Fibroblast of the conjunctiva (primary cell): ENCODE data around the gene PRKAR2A.
A peak's percentile ranks its signal among the peaks of the same experiment; 100 is the strongest.
"Not testable (repeated sequence)": the region's sequence is repeated elsewhere in the genome, so short reads cannot be mapped to it uniquely, and the experiment has no call there.

Source experiments
- DNase-seq: peaks from one replicate; pipeline ENCODE4 v3.0.0-alpha.2; 2010; ENCODE audit warnings: low read depth

PRKAR2A gene

DNA sequence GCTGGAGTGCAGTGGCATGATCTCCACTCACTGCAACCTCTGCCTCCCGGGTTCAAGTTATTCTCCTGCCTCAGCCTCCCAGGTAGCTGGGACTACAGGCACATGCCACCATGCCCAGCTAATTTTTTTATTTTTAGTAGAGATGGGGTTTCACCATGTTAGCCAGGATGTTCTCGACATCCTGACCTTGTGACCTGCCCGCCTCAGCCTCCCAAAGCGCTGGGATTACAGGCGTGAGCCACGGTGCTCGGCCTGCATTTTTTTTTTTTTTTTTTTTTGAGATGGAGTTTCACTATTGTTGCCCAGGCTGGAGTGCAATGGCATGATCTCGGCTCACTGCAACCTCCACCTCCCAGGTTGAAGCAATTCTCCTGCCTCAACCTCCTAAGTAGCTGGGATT is 69.1 kb downstream of the PRKAR2A start:
- not testable (repeated sequence) for DNase-seq

- DNase-seq: no peak
These were observed 70.8 kb downstream of the PRKAR2A start for GRCh38 chr3:48776854-48777253.

GRCh38 chr3:48770192-48770502 is 77.5 kb downstream of the PRKAR2A start:
- no peak for DNase-seq

DNA sequence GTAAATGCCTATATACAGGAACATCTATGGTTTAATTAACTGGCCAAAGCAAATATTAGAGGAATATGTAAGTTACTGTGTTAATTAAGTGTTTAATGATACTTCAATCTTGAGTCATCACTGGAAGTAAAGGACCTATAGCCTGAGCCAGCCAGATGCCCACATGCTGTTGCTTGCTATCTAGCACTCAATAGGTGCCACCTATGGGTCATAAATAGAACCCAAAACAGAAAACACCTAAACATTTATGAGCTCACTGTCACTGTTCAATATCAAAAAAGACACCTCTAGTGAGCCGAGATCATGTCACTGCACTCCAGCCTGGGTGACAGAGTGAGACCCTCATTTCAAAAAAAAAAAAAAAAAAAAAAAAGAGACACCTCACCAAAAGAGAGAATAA is 82.3 kb downstream of the PRKAR2A start:
- no peak for DNase-seq

DNA sequence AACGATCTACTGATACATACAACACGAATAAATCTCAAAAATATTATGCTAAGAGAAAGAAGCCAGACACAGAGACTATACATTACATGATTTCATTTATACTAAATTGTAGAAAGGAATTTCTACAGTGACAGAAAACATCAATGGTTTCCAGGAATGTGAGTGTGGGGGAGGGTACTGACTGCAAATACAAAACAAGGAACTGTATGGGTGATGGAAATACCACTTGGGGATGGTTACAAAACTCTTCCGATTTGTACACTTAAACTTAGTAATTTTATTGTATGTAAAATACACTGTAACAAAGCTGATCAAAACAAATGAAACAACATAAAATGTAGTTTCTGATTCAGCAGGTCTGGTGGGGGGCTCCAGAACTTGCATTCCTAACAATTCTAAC is 84.9 kb downstream of the PRKAR2A start:
- DNase-seq: no peak

- not testable (repeated sequence) for DNase-seq
These were observed 87.6 kb downstream of the PRKAR2A start for GRCh38 chr3:48759991-48760540.

- DNase-seq: not testable (repeated sequence)
These were observed 88.1 kb downstream of the PRKAR2A start for GRCh38 chr3:48759531-48759930.

DNA sequence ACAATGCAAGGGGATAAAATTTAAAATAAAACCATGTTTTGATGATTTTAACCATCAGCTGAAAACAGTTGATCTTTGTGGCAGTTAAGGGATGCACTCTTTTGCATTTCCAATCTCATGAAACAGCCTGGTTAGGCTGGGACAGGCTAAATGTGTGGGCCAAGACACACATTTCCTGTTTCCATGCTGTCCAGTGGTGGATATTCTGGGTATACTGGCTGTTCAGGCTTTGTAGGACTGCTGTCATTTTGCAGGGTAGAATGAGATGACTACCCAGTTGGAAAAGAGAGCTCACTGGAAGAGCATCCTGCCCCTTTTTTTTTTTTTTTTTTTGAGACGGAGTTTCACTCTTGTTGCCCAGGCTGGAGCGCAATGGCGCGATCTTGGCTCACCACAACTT is 88.6 kb downstream of the PRKAR2A start:
- DNase-seq: no peak

DNA sequence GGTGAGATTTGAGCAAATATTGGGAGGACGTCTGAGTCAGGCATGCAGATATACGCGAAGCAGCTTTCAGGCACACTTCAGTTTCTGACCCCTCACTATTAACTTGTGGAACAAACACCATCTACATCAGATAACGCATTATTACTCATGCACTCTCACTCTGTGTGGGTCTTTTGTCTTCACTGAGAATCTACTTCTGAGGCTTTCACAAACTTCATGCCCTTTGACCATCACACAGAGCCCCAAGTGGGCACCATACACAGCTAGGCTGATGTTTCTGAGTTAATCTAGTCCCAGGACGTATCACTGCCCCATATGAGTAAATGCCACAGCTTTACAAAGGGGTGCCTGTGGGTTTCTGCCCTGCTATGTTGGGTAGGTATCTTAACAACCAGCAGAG is 91.0 kb downstream of the PRKAR2A start:
- no peak for DNase-seq

DNA sequence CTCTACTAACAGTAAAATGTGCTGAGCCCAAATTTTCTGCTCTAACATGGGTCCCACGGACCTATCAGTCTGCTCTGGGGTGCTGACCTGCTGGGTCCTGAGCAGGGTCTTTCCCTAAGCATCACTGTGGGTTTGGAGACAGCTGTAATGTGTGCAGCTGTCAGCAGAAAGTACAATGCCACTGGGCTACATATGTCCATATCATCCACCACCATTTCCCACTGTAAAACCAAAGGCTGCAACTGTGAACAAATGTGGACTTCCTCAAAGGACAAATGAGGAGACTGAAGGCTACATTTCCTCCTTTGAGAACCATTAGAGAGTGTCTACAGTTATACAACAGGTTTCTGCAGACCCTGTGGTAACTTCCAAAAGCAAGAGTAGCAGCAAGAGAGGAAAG is 96.8 kb downstream of the PRKAR2A start:
- no peak for DNase-seq

DNA sequence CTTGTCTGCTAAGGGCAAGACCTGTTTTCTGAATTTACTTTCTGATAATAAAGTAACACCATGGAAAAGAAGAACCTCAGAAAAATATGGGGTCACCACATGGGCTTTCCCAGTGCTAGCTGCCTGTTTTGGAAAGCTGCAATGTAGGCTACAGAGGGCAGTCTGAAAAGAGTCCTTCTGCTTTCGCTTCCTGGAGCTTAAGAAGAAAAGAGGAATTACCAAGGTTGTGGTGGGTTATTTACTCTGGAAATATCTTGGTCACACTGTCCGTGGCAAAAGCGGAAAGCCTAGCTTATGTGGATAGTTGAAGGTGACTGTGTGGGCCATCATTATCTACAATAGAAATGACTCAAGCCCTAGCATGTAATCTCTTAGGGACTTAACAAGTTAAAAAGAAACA is 98.9 kb downstream of the PRKAR2A start:
- DNase-seq: no peak

- DNase-seq: no peak
These were observed 100.0 kb downstream of the PRKAR2A start for GRCh38 chr3:48747706-48748105.

GRCh38 chr3:48747015-48747615 is 100.6 kb downstream of the PRKAR2A start:
- no peak for DNase-seq

- DNase-seq: no peak
These were observed 103.9 kb downstream of the PRKAR2A start for GRCh38 chr3:48743773-48744172.

DNA sequence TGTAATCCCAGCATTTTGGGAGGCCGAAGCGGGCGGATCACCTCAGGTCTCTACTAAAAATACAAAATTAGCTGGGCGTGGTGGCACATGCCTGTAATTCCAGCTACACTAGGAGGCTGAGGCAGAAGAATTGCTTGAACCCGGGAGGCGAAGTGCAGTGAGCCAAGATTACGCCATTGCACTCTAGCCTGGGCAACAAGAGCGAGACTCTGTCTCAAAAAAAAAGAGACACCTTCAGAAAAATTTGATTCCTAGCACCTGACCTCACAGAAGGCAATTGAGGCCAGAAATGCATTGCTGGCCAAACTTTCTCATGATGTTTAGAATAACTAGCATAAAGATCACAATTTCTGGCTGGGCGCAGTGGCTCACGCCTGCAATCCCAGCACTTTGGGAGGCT is 106.4 kb downstream of the PRKAR2A start:
- DNase-seq: not testable (repeated sequence)

DNA sequence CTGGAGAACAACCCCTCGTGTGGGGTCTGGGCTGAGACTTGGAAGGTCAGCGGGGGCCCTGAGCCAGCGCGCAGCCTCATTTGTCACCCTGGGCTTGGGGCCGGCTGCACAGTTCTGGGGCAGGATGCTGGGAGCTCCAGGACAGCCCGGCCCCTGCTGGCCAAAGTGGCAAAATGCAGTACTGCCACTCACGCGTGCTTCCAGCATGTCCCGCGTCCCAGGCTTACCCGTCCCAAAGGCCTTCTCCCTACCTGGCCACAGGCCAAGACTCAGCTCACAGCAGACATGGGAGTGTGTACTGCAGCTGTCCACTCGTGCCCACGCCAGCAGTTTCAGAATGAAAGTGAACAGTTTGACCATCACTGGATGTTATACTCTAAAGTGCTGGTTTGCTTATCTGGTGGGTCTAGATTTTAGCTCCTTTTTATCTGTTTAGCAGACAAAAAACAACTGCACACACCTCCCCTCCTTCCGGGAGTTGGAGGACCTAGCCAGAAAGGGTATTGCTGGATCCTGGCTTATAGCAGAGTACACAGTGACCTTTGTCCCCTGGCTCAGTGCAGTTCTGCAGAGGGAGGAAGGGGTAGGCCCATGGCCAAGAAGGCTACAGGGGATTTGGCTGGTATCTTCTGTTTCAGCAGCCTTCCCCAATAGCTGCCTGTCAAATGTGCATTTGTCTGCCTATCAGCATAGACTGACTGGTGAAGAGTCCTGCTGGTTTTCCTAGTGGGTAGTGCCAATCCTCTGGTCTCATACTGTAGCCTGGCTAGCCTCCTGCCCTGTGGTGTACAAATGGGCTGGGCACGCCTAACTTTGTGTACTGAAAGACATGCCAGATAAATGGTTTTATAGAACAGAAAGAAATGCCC is 107.5 kb downstream of the PRKAR2A start:
- peak; percentile 80 for DNase-seq

GRCh38 chr3:48739617-48739954 is 108.1 kb downstream of the PRKAR2A start:
- no peak for DNase-seq

GRCh38 chr3:48738926-48739616 is 108.6 kb downstream of the PRKAR2A start:
- no peak for DNase-seq

DNA sequence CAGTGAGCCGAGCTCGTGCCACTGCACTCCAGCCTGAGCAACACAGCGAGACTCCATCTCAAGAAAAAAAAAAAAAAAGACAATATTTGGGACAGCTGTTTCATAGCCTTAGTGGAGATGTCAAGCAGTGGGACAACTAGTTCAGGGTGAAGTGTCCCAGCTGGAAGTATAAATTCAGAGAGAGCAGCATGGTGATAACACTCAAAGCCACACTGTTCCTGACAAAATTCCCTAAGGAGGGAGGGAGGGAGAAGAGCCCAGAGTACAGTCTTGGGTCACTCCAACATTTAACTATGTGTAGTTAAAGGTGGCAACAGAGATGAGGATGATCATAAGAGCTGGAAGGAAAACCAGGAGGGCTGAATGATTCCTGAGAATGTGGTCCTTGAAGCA is 109.5 kb downstream of the PRKAR2A start:
- no peak for DNase-seq

GRCh38 chr3:48735075-48735767 is 112.5 kb downstream of the PRKAR2A start:
- peak; percentile 55 for DNase-seq

GRCh38 chr3:48734541-48734940 is 113.1 kb downstream of the PRKAR2A start:
- DNase-seq: not testable (repeated sequence)

DNA sequence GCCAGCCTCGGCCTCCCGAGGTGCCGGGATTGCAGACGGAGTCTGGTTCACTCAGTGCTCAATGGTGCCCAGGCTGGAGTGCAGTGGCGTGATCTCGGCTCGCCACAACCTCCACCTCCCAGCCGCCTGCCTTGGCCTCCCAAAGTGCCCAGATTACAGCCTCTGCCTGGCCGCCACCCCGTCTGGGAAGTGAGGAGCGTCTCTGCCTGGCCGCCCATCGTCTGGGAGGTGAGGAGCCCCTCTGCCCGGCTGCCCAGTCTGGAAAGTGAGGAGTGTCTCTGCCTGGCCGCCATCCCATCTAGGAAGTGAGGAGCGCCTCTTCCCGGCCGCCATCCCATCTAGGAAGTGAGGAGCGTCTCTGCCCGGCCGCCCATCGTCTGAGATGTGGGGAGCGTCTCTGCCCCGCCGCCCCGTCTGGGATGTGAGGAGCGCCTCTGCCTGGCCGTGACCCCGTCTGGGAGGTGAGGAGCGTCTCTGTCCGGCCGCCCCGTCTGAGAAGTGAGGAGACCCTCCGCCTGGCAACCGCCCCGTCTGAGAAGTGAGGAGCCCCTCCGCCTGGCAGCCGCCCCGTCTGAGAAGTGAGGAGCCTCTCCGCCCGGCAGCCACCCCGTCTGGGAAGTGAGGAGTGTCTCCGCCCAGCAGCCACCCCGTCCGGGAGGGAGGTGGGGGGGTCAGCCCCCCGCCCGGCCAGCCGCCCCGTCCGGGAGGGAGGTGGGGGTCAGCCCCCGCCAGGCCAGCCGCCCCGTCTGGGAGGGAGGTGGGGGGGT is 113.7 kb downstream of the PRKAR2A start:
- DNase-seq: not testable (repeated sequence)
